NCI-H345 (cell line): ENCODE data around the gene FAT4.

Experiments used
- DNase-seq: peaks from one replicate; lab custom pipeline; 2025; lab: John Stamatoyannopoulos, UW

Gene FAT4

DNA sequence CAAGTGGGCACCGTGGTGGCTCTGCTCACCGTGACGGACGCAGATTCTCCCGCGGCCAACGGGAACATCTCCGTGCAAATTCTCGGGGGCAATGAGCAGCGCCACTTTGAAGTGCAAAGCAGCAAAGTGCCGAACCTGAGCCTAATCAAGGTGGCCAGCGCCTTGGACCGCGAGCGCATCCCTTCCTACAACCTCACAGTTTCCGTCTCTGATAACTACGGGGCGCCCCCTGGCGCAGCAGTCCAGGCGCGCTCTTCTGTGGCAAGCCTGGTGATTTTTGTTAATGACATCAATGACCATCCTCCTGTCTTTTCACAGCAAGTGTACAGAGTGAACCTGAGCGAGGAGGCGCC is 2.7 kb downstream of the FAT4 start:
- no peak for DNase-seq

DNA sequence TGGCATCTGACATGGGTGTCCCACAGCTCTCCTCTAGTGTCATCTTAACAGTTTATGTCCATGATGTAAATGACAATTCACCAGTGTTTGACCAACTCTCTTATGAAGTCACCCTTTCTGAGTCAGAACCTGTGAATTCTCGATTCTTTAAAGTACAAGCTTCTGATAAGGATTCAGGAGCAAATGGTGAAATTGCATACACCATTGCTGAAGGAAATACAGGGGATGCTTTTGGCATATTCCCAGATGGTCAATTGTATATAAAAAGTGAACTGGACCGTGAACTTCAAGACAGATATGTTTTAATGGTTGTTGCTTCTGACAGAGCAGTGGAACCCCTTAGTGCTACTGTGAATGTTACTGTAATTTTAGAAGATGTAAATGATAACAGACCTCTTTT is 4.6 kb downstream of the FAT4 start:
- no peak for DNase-seq

DNA sequence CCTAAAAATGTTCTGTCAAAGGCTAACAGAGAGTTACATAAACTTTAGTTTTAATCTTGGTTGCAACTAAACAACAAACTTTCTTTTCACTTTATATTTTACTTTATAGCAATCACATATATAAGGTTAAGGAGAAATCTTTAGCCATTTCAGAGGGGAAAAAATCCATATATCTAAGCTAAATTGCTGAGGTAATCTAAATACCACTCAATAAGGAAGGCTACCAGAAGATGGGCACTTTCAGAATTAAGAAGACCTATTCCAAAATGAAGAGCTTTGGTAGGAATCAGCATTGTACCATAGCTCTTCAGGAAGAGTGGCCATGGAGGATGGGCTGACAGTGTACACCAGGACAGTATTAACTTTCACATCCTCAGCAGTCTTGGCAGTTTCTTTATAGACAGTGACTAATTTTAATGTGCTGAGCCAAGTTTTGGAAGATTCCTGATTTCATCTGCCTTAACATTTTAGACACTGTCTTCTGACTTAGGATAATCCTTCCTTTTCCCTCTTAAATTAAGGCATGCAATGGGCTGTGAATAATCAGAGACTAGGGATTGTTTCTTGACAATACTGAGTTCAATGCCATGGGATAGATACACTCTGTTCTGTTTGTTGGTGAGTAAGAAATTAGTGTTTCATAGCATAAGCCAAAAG is 7.1 kb downstream of the FAT4 start:
- DNase-seq = no peak

DNA sequence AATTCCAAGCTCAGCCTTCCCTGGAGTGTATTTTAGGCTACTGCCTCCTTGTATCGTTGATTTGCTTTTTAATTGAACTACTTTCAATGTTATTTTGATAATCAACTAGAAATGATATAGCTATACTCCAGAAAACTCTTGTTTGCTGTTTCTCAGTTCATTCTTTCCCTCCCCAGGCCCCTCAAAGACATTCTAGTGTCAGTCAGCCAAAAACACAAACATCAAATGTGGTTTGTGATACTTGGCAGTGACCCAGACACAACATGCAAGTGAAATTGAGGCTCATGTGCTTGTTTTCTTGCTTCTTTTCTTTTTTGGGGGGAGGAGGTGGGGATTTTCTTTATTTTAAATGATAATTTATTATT is 7.6 kb downstream of the FAT4 start:
- no peak for DNase-seq

DNA sequence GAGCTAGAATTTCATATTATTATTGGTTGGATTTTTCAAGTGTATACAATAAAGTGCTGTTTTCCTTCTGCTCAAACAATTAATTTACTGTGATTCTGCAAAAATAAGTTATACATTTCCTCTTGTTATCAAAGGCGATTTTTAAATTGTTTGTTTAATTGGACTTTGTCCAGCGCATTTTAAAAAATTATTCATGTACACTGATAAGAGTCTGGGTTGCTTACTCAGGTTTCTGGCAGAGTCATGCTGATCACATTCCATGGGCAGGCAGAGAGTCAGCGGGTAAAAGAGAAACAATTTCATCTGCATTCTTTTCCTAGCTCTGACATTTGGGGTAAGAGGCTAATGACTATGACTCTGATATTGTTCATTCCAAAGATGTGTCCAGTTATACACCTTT is 8.9 kb downstream of the FAT4 start:
- no peak for DNase-seq

DNA sequence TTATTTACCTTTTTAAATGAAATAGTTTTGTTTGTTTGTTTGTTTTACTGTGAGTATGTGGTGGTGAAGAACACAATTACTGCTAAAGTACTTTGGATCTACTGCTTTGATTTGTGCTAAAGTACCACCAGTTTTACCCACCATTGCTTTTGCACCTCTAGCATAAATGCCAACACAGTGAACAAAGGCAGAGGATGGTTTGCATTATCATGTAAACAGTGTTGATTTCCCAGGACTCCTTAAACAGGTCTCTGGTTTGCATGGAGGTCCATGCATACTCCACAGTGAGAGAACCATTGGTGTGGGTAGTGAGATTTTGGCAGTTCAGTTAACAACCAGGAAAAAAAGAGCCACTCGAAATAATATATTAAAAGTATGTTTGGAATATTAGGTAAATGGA is 11.0 kb downstream of the FAT4 start:
- no peak for DNase-seq

DNA sequence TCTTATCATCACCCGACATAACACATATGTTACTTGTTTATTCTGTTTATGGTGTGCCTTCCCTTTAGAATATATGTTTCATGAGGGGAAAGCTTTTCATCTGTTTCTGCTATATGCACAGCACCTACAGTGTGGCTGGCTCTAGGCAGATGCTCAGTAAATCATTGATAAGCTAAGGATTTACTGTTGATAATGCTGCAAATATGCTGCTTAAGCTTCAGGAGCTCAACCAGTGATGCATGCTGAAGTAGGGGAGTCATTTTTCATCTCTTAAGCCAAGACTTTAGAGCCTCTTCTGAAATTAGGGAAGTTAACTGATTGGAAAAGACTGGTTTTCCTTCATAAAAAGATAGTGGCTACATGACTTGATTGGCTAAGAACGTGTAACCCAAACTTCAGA is 16.4 kb downstream of the FAT4 start:
- no peak for DNase-seq

DNA sequence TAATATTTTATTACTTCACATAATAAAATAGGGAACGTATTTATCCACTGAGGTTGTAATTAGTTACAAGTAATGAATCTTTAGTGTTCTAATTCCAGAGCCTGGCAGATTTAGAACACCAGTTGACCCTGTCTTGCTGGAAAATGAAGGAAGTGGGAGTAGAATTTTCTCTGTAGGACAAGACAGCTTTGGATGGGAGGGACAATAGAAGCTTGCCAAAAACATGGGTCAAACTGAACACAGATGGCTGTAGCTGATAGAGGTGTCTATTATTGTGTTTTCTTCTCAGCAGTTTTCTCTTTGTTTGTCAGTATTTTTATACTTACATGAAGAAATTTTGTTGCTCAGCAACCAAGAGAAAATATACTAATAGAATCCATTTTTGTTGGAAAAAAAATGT is 20.2 kb downstream of the FAT4 start:
- DNase-seq = no peak

DNA sequence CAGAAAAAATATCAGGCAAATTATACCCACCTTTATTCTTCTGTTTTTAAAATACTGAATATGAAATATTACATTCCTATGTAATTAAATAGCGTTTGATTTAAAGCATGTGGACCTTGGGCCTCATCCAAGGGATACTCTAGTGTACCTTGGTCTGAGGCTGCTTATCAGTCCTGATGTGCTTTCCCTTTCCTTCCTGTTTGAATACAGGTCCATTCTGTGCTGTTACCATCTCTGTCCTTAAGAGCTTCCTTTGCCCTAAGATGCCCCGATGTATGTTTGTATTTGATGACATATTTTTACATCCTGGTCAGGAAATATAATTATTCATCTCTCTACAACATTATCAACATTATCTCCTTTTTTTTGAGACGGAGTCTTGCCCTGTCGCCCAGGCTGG is 24.1 kb downstream of the FAT4 start:
- DNase-seq = no peak

DNA sequence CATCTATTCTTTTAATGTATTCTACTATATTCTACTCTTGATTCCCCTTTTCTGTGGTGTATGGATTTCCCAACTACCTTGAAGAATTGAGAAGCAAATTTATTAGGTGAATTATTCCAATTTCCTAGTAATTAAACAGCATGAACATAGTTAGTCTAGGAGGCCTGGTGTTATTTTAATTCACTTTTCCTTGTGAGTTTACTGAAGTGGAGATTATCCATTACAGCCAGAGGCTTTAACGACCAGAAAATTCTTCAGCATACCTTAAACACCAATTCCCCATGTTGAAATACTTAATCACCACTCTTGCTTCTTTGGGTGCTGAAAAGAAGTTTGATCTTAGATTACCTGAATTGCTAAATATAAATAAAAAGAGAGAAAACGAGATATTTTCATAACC is 29.4 kb downstream of the FAT4 start:
- no peak for DNase-seq

DNA sequence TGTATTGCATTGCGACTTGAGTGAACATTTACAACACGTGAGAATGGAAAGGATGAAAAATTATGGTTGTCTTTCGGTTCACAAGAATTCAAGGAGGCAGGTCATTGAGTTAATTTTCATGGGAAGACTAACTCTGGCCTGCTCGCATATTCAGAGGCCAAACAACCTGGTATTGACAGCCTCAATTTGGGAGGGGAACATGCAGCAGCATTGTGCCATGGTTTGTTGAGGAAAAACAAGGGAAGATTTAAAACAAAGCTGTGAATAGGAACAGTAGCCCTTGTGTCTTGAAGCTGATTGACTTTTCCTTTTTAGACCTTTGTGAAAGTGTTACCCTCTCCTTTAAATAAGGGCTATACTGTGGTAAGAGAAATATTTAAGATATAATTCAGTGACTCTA is 31.9 kb downstream of the FAT4 start:
- DNase-seq = no peak

DNA sequence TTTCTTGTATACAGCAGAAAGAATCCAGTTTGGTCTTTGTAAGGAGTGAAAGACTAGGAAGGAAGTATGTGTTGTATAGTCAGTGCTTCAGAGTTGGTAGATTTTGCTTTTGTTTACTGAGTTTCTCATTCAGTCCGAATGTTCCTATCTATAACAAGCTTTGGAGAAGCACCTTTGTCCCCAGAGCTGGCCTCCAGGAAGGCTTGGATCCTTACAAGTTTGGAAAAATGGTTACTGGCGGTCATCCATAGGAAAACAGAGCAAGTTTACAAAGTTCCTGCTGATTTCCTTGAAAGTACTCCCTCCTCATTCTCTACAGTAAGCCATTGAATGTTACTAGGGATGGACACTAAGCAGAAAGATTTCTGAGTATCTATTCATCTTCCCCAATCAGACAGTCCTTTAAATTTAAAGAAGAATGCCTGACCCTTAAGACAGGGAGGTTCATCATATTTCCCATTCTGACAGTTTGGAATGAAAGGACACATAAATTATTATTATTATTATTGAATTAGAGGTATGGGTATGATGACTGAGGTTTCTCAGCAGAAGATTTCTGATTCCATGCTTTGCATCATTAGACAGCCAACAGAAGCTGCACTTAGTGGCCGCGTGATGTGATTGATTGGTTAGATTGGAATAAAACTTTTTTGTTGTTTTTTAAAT is 35.8 kb downstream of the FAT4 start:
- DNase-seq = no peak

DNA sequence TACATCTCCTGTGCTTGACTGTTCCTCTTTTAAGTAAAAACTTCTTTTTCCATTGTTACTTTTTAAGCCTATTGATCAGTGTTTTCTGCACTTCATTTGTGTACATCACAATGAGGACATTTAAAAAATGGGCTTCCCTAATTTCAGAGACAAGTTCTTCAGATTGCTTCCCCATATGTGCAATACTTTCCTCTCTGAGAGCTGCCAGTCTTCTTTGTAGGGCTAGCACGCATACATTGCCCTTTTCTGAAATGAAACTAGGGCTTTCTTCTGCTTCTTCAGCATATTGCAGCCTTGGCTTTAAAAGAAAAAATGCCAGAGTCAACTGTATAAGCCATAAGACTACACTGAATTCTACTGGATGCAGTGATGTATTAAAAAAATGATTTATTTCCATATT is 37.8 kb downstream of the FAT4 start:
- no peak for DNase-seq

DNA sequence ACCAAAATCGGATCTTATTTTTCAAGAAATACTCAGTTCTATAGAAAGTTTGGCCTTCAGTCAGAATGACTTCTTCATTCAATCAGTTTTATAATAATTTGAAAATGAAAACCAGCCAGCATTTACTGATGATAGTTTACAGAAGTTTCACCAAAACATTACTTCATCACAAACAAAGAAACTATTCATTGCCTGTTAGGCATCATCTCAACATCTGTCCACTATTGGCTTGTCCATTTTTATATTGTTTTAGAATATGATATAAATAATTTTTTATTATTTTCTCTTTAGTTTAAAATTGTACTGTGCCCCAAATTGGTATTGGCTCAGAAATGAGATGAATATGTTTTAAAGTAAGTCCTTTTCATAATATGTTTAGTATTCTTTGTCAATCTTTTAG is 38.4 kb downstream of the FAT4 start:
- DNase-seq = no peak

DNA sequence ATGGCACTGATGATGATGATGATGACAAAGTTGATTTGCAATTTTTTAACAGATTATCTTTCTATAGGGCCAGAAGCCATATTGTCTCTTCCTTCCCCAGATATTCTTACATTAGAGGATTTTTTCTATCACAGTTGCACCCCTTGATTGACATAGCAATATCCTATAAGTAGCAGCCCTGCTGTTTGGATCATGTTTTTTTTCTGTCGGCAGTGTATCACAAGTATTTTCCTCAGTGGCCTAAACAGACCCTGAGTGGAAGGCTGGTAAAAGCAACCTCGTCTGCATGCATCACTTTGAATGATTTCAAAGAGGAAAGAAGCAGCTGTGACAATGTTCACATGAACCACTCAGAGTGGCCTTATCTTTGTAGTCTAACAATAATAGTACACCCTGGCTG is 41.0 kb downstream of the FAT4 start:
- no peak for DNase-seq

DNA sequence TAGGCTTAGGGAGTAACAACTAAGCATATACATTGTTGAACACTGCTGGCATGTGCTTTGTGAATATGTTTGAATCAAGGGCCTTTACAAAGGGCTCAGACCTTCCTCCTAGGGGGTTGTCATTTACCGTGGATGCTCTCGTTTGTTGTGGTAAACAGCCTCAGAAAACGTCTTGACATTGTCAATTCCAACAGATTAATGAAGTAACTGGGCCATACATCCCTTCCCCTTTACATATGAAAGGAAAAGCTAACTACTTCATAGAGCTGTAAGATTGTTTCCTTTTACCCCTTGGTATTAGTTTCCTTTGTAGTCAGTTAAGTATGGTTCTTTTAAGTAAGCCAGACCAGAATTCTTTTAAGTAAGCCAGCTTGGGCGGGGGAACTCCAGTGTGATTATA is 42.9 kb downstream of the FAT4 start:
- no peak for DNase-seq

DNA sequence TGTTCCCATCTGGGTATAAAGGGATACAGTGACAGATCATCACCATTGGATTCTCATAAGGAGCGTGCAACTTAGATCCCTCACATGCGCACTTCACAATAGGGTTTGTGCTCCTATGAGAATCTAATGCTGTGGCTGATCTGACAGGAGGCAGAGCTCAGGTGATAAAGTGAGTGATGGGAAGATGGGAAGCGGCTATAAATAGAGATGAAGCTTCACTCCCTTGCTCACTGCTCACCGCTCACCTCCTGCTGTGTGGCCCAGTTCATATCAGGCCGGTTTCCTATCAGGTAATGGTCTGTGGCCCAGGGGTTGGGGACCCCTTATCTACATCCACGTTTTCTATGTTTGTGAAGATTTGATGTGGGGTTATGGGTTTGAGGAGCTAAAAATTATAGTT is 43.7 kb downstream of the FAT4 start:
- DNase-seq = no peak

DNA sequence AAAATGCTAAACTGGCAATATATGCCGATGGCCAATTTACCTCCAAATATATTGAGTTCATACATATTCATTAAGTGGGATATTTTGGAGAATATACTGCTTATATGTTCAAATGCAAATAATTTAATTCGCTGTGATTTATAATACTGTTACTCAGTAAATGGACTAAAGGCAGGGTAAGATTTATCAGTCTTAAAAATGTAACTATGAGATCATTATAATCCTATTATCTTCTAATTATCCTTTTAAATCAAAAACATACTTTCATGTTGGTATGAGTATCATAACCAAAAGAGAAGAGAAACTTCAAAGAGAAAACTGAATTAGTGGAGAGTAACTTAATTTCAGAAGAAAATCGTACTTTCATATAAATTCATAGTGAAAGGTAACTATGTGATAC is 44.6 kb downstream of the FAT4 start:
- DNase-seq = no peak

DNA sequence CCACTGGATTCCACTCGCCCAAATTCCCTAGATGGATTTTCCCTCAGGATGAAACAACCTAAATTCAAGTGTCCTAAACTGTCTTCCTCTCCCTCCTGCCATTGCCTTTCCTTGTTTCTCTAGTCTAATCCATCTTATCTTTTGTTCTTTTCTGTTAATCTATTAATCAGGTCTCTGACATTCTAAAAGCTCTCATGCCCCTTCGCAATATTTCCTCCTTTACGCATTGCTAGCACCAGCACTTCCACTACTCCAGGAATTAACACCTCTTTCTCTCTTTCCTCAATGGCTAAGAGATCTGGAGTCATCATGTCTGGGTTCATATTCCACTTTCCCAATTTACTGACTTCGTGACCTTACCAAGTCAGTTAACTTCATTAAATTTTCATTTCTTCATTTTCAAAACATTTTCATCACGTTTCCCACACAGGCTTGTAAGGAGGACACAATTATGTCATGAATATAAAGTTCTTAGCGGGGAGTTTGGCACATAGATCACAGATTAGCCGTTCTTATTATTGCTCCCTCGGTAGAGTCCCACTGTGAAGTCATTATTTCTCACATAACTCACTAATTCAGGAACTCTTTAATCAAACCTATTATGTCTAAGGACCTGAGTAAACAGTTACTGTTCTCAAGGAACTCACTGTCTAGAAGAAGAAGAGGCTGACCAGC is 45.3 kb downstream of the FAT4 start:
- DNase-seq = no peak

DNA sequence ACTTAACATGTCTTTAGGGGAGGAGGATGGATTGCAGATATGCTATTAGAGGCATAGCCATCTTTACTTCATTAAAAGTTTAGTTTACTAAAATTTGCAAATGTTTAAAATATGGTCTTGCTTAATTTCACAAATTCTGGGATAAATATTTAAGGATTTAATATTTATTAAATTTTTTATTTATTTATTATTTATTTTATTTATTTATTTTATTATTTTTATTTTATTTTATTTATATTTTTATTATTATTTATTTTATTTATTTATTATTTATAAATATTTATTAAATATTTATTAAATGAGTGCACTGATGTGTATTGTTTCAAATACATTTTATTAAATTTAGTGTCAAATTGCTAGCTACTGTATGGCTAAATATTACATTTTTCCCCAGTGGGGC is 46.0 kb downstream of the FAT4 start:
- DNase-seq = no peak
